Activated CD8-positive, alpha-beta T cell treated with anti-CD3 and anti-CD28 coated beads for 36 hours (primary cell): Measurements from ENCODE around the gene ATP6V1B1. TPM values are rescaled to one million over a fixed set of nuclear protein-coding genes. Genes with fewer than 3 reads are reported as not detected.

Experiments used
- ATAC-seq: fragments of 200-7000 bp; cut with Tn5 transposase; one replicate; pipeline ENCODE4 v1.10.0; 2021; ENCODE audit warnings: mild to moderate bottlenecking, moderate library complexity
- CTCF ChIA-PET: fragments of 350-600 bp; sonication (Branson Sonifier 250); formaldehyde crosslinking; loops from one replicate; lab custom pipeline; 2021; ENCODE audit warnings: antibody characterized with exemption; lab: Charles Lee
- POLR2A ChIA-PET: fragments of 350-600 bp; sonication (Branson Sonifier 250); formaldehyde crosslinking; loops from one replicate; lab custom pipeline; 2021; ENCODE audit warnings: antibody characterized with exemption; lab: Charles Lee
- DNase-seq: peaks from one replicate; pipeline ENCODE4 v3.0.0-alpha.2; 2020
- H3K27ac Mint-ChIP-seq: one replicate; pipeline ENCODE4 v1.8.0; 2021; ENCODE audit warnings: mild to moderate bottlenecking, mixed read lengths
- H3K27me3 Mint-ChIP-seq: one replicate; pipeline ENCODE4 v1.8.0; 2021; ENCODE audit warnings: mixed read lengths
- H3K36me3 Mint-ChIP-seq: one replicate; pipeline ENCODE4 v1.8.0; 2021; ENCODE audit warnings: low read depth, mixed read lengths
- H3K4me1 Mint-ChIP-seq: one replicate; pipeline ENCODE4 v1.8.0; 2021; ENCODE audit warnings: low read depth, mixed read lengths
- H3K4me3 Mint-ChIP-seq: one replicate; pipeline ENCODE4 v1.8.0; 2021; ENCODE audit warnings: mild to moderate bottlenecking, moderate library complexity, mixed read lengths
- H3K9me3 Mint-ChIP-seq: one replicate; pipeline ENCODE4 v1.8.0; 2021; ENCODE audit warnings: mixed read lengths
- CTCF ChIP-seq: fragments of 200-600 bp; IDR thresholded peaks from one replicate; pipeline ENCODE4 v1.8.0; 2022; ENCODE audit warnings: antibody characterized with exemption, mild to moderate bottlenecking
- intact Hi-C: fragments of 100-400 bp; cut with micrococcal nuclease; formaldehyde crosslinking; loops from one replicate; pipeline ENCODE4 v1.10.0; 2022
- total RNA-seq, 2 experiments: library from RNA; stranded (reverse); gene quantifications; one replicate each; pipeline ENCODE4 v1.2.3, GENCODE V29; 2021

ATP6V1B1 gene
- total RNA-seq, 2 experiments from 2014 or later, result not detected

GRCh38 chr2:70930371-70931329 lies 5.0 kb upstream of the ATP6V1B1 start:
- Mint-ChIP-seq H3K4me3 (no peak overlapping the region), H3K4me1 (no peaks in the 10 kb centered on the region), H3K36me3 (no peaks in the 10 kb centered on the region), H3K27ac (no peak overlapping the region), H3K9me3 (no peaks in the 10 kb centered on the region), H3K27me3 (peaks cover 5% of the 10 kb centered on the region)
- ATAC-seq, result no peak
- ChIA-PET POLR2A (no interaction called here), CTCF (interaction anchor here (1.1 to 1.6 kb wide), 3 partner anchors 11 to 141 kb away, joined by 3 to 10 read pairs (median 3); no protein-coding TSS in a partner anchor)
- intact Hi-C loops, result no loop called here
- no peak for TF ChIP-seq CTCF
- no peak for DNase-seq

DNA sequence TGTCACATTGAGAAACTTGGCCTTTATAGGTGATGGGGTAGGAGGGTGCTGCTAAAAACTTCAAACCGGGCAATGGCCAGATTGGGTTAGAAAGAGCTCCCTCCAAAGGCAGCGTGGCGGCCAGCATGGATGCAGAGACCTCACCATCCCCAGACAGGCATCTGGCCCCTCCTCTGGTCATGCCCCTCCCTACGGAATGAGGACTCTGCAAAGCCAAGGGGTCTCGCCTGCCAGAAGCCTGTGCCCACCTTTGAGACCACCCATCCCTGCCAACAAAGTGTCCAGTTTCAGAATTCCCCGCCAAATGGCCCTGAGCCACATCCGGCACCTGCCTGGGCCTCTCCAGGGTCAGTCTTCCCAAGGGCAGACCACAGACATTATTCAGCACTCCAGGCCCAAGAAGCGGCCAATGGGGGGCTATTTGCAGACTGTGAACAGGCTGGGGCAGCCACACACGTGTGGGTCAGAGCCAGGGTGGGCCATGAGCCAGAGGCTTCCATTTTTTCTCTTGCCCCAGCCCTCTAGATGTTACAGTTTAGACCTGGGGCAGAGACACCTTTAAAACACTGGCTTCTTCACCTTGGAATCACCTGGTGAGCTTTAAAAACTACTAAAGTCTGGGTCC lies 4.2 kb upstream of the ATP6V1B1 start:
- ChIA-PET CTCF (interaction anchor here (1.1 to 1.6 kb wide), 3 partner anchors 12 to 142 kb away, joined by 3 to 10 read pairs (median 3); no protein-coding TSS in a partner anchor), POLR2A (no interaction called here)
- ATAC-seq (no peak), DNase-seq (no peak)
- H3K4me3 Mint-ChIP-seq, result no peak overlapping the region
- TF ChIP-seq CTCF, result no peak
- H3K9me3 Mint-ChIP-seq, result no peaks in the 10 kb centered on the region
- no peak overlapping the region for H3K27ac Mint-ChIP-seq
- no peaks in the 10 kb centered on the region for H3K4me1 Mint-ChIP-seq
- H3K36me3 Mint-ChIP-seq, result no peaks in the 10 kb centered on the region
- peaks cover 5% of the 10 kb centered on the region for H3K27me3 Mint-ChIP-seq
- intact Hi-C loops, result no loop called here

GRCh38 chr2:70932631-70933230 lies 3.0 kb upstream of the ATP6V1B1 start:
- CTCF ChIA-PET, result interaction anchor here (1.1 to 4.9 kb wide), 4 partner anchors 13 to 143 kb away, joined by 3 to 37 read pairs (median 6); partner anchors contain the start of gene FIGLA

DNA sequence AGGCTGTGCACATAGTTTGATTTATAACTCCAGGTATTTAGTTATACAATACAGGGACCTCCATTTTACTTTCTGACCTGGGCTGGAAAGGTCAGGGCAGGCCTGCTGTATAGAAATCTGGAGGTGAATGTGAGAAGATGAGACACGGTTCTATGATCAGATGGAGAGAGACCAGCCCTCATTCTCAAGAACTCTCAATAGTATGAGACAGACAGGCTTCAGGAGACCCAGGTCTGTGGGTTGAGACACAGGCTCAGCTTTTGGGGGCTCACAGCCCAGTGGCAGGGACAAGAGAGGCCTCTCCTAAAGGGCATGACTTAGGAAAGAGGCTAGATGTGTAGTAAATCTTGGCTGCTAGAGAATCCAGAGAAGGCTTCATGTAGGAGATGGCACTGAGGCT lies 719 bp upstream of the ATP6V1B1 start:
- DNase-seq, result no peak
- intact Hi-C loops, result no loop called here
- no peaks in the 10 kb centered on the region for H3K9me3 Mint-ChIP-seq
- POLR2A ChIA-PET, result interaction anchor here (1.4 kb wide), 1 partner anchor 13 kb away, joined by 5 read pairs; no protein-coding TSS in a partner anchor
- H3K4me1 Mint-ChIP-seq, result no peaks in the 10 kb centered on the region
- no peak overlapping the region for H3K4me3 Mint-ChIP-seq
- CTCF ChIA-PET, result interaction anchor here (4.9 kb wide), 1 partner anchor 12 kb away, joined by 37 read pairs; no protein-coding TSS in a partner anchor
- no peak overlapping the region for H3K27ac Mint-ChIP-seq
- H3K27me3 Mint-ChIP-seq, result peaks cover 10% of the 10 kb centered on the region
- no peak for TF ChIP-seq CTCF
- ATAC-seq, result no peak
- H3K36me3 Mint-ChIP-seq, result no peaks in the 10 kb centered on the region

More at GRCh38 chr2:70932631-70933230, 3.0 kb upstream of the ATP6V1B1 start:
- Mint-ChIP-seq H3K4me1 (no peaks in the 10 kb centered on the region), H3K4me3 (no peak overlapping the region), H3K27ac (no peak overlapping the region), H3K27me3 (peaks cover 5% of the 10 kb centered on the region), H3K36me3 (no peaks in the 10 kb centered on the region), H3K9me3 (no peaks in the 10 kb centered on the region)
- DNase-seq (no peak), ATAC-seq (no peak)
- no peak for TF ChIP-seq CTCF
- intact Hi-C loops, result no loop called here
- POLR2A ChIA-PET, result interaction anchor here (1.2 kb wide), 1 partner anchor 35 kb away, joined by 3 read pairs; no protein-coding TSS in a partner anchor
